C4-2B (cell line): Measurements from ENCODE around the gene KPTN.

Experiments used
- ZFX ChIP-seq: fragments of 450-650 bp; IDR thresholded peaks from 2 replicates; pipeline ENCODE4 v1.6.1; 2017
- TF ChIP-seq, protein P1 (sequence below): fragments of 450-650 bp; conservative IDR thresholded peaks from 2 replicates; pipeline ENCODE4 v1.5.1; 2017; ENCODE audit warnings: mild to moderate bottlenecking

DNA sequence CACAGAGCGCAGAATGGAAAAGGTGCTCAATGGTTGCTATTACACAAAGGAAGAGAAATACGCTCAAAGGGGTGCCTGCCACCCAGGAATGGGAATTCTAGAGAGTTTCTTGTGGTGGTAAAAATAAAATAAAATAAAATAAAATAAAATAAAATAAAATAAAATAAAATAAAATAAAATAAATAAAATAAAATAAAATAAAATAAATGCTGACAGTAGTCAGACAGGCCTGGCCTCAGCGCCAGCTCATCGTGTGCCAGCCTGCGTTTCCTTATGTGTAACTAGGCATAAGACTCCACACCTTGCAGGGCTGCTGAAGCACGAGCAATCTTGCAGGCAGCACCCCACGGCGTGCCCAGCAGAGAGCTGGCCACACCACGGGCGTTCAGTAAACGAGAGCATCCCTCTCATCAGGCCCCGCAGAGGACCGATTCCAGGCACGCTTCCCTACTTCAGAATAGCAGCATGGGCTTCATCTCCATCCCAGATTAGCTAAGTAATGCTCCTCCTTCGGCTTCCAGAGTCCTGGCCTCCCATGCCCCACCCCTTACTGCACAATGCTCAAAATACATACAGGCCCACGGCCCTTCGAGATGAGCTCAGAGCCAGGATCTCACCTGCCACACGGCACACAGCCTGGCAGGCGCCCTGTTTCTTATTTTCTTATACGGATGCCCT lies 25.3 kb upstream of the KPTN start:
- TF ChIP-seq, protein P1, sequence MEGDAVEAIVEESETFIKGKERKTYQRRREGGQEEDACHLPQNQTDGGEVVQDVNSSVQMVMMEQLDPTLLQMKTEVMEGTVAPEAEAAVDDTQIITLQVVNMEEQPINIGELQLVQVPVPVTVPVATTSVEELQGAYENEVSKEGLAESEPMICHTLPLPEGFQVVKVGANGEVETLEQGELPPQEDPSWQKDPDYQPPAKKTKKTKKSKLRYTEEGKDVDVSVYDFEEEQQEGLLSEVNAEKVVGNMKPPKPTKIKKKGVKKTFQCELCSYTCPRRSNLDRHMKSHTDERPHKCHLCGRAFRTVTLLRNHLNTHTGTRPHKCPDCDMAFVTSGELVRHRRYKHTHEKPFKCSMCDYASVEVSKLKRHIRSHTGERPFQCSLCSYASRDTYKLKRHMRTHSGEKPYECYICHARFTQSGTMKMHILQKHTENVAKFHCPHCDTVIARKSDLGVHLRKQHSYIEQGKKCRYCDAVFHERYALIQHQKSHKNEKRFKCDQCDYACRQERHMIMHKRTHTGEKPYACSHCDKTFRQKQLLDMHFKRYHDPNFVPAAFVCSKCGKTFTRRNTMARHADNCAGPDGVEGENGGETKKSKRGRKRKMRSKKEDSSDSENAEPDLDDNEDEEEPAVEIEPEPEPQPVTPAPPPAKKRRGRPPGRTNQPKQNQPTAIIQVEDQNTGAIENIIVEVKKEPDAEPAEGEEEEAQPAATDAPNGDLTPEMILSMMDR = no peak
- TF ChIP-seq ZFX = no peak
